Hematopoietic multipotent progenitor cell treated with erythropoietin and hydrocortisone succinate and interleukin-3 and kit ligand, for 6 days (in vitro differentiated cells): Measurements from ENCODE around the gene CERK.

Source experiments
- DNase-seq: peaks from one replicate; pipeline ENCODE4 v3.0.0-alpha.2; 2015

CERK gene

DNA sequence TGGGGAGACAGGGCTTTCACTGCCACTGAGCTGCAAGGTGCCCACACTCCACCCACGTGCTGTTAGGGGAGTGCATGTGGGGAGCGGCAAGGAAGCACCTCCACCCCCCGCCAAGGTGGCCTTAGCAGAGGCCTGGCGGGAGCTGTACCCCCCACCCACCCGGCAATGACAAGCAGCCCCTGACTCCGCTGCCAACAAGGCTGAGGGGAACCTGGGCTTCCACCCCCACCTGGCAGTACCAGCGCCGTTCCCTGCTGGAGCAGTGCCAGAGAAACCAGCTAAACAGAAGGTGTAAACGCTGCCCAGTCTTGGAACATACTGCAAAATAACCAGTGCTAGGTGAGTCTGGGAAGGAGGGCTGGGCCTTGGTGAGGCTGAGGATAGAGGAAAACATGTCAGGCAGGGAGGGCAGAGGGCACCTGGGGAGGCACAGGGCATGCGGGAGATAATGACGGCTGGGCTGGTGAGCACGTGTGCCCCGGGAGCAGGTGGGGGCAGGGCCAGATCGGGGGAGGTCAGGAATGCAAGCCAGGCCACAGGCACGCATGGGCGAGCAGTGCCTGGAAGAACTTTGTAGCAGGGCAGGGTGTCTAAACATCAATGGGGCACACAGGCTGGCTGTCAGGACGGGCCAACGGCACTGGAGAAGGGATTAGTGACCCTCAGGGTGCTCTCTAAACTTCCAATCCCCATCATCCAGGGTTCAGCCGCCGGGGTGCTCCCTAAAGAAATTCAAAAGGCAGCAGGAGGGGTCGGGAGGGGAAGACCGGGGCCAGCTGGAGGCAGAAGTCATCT is 6.6 kb downstream of the CERK start:
- DNase-seq, result no peak

DNA sequence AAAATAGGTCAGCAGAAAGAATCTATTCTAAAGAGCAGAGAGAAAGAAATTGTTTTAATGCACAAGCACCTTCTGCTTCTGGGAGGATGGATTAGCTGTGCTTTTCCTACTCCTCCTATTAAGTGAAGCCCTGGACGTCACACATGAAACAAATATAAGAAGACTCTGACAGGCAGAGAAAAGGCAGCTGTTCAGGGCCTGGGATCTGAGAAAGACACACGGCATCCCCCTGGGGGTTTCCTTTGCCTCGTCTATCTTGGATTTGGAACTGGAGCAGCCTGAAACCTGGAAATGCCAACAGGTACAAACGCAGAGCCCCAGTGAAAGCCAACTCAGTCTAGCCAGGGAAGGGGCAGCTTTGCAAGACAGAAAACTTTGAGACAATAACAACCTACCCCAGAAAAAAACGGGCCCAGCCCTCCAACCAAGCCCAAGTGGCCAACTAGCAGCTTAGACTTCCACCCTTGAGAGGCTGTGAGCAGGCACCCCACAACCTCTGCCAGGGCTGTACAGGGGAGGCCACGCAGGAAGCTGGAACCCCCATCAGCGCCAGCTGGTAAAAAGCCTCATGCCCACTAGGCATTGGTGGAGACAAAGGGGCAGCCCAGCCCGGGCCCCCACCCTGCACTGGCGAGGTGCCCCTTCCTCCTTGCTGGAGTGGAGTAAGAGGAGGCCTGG is 7.3 kb downstream of the CERK start:
- DNase-seq, result no peak

DNA sequence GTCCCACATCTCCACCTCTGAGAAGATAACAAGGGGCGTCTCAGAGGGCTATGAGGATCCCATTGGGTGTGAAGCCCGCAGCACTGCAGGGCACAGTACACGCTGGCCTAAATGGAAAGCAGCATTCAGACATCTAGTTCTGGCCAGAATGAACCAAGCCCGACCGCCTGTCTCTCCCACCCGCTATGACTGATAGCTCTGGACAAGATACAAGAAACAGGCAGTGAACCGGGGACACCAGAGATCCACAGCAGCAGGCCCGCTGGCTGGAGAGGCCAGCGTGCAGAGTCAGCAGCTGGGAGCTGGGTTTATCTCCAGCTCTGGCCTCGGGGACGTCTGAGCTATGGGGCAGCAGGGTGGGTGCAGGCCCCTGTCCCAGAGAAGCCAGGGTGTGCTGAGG is 9.6 kb downstream of the CERK start:
- DNase-seq, result no peak

DNA sequence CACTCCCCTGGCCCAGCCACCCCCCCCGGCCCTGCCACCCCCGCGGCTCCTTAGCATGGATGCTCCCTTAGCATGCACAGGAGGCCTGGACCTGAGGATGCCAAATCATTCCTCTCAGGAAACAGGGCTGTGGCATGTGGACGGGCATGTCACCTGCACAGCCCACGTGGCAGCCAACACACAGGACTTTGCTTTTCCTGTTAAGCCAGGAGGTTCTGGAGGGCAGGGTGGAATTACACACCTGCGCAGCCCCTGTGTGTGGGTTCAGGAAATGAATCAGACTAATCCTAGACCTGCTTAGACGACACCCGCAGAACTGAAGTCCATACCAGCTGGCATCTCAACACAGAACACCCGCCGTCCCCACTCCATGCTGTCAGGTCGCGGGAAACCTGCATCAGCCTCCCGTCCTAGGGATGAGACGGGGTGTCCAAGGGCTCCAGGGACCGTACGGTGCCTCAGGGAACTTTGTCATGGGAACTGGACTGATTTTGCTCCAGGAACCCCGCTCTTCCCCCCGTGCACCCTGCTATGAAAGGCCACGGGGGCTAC is 10.2 kb downstream of the CERK start:
- DNase-seq, result no peak

DNA sequence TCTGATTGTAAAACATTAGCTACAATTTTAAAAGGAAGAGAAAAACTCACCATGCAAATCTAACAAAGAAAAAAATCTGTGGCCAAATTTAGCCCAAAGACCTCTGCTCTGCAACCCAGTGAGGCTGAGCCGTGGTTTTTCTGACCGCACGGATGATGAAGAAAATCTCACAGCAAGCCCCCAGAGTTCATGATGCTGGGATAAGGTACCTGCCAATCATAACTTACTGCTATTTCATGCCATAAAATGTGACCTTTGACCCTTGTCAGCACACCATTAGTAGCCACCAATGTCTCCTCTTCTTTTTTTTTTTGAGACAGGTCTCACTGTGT is 11.1 kb downstream of the CERK start:
- no peak for DNase-seq

DNA sequence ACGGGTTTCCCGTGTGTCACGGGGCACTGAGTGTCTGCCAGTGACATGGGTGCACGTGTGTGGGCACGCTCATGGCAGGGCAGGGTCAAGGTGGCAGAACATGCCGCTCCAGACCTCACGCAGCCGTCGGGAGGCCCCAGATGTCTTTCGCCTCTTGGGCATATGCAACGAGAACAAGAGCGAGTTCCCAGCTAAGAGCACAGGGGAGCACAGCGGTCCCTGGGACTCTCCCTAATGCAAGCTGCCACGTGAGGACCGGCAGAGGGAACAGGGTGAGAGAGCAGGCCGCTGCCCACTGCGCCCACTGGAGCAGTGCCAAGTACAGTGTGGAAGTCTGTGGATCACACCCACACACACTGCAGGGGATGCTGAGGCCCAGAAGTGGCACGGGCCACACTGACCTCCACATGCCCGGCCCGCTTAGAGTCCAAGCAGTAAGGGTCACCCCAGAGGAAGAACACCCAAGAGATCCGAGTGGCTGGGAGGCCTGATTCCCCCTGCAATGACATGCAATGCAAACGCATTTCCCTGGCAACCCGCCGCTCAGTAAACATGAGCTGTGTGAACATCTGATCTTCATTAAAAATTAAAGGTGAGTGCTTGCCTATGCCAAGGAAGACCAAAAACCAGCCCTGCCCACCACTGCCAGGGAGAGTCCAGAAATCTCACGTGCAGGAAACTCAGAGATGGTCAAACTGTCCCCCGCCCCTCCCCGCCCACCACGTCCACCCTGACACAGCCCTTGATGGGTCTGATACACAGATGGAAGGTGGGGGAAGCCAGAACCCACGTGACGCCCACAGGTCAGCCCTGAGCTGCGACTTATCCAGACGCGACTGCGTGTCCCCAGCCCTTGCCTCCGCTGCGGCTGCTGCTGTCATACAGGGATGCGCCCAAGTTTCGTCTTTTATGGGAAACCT is 11.7 kb downstream of the CERK start:
- no peak for DNase-seq

DNA sequence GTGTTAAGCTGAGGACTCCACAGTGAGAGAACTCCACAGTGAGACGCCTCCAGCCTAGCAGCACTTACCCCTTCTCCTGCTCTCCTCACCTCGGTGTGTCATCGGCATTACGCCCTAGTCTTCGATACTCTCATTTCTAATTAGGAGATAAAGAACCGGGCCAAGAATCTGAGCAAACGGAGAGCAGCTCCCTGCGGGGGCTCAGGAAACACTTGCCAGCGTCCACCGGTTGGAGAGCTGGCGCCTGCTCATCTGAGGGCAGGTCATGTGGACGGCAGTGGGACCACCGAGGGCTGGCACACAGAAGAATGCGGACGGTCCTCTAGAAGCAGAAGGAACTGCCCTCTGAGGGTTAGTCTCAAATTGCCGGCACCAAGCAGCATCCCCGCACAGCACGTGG is 13.0 kb downstream of the CERK start:
- DNase-seq, result no peak

DNA sequence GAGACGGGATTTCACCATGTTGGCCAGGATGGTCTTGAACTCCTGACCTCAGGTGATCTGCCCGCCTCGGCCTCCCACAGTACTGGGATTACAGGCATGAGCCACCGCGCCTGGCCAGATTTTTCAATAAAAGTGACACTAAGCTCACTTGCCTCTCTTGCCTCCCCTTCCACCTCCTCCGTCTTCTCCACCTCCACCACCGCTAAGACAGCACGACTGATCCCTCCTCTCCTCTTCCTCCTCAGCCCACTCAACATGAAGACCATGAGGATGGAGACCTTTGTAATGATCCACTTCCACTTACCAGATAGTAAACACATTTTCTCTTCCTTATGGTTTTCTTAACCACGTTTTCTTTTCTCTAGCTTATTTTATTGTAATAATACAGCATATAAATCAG is 14.2 kb downstream of the CERK start:
- DNase-seq, result no peak

DNA sequence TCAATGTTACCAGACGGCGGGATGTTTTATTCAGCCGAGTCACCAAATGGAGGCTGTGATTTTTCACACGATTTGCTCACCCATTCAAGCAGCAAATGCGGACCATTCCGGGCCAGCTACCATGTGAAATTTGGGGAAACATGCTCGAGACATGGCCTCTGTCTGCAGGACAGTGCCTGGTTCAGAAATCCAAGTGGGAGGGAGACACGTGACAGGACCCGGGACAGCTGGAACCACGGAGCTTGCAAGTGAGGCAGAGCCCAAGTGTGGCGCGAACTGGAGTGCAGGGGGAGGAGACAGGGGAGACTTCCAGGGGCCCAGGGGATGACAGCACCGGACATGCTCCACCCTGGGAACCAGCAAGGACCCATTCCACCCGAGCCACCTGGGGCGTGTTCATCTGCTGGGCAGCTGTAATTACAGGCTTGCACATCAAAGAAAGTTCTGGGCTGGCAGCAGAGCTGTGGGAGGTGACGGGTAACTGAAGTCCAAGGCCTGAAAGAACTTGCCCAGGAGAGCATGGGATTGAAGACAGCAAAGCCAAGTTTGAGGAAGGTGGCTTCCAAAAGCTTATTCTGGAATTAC is 16.5 kb downstream of the CERK start:
- no peak for DNase-seq

DNA sequence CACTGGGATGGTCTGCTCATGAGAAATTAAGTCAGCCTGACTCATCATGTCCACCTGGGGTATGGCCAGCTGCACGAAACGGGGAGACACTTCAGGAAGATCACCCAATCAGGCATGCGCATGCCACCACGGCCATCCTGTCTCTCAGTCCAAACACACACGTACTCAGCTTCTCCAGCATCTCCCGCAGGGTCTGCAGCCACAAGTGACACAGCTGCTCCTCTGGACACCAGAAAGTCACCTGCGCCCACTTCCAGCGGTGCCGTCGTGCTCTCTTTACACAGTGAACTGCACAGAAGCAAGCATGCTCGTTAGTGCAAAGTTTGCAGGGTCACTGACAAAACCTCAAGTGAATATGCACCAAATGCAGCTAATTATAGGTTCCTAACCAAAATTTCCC is 18.1 kb downstream of the CERK start:
- no peak for DNase-seq

DNA sequence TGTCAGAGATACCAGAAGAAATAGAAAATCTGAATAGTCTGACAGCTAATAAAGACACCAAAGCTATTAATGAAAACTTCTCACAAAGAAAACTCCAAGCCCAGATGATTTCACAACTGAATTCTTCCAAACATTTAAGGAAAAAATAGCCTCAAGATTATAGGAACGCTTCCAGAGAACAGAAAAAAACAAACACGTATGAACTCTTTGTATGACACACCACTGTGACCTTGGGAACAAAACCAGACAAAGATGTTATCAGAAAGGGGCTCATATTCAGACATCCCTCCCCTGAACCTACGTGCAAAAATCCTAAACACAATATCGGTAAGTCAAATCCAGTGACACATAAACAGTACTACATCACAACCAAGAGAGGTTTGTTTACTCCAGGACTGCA is 23.5 kb downstream of the CERK start:
- no peak for DNase-seq

DNA sequence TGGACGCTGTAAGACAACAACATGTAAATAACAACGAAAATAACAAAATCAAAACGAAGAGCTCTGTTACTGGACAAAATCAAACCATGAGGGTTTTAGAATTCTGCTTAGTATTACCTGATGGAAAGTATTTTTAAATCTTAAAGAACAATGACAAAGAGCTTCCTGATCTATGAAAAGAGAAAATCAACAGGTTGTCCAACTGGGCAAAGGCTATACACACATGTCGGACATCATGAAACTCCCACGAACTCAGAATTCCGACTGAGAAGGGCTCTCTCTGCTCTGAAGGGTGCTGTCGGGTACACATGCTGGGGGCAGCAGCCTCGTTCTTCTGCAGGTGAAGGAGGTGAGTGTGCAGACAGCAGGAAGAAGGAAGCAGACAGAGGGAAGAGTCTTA is 25.8 kb downstream of the CERK start:
- DNase-seq, result no peak

DNA sequence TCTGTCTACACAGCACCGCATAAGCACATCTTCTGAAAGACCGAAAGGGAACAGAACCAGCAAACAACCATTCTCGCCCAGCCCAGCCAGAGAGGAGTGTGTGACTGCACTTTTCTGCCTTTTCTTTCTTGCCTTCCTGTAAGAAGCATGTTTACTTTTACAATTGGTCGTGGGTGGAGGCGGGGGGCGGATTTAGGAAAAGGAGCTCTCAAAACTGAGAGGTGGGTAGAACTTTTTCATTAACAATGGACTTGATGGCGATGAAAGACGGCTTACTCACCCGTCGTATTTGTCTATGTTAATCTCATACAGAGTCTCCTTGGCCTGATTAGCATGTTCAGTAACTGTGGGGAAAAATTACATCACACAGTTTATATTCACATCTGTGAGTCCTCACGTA is 27.2 kb downstream of the CERK start:
- no peak for DNase-seq

DNA sequence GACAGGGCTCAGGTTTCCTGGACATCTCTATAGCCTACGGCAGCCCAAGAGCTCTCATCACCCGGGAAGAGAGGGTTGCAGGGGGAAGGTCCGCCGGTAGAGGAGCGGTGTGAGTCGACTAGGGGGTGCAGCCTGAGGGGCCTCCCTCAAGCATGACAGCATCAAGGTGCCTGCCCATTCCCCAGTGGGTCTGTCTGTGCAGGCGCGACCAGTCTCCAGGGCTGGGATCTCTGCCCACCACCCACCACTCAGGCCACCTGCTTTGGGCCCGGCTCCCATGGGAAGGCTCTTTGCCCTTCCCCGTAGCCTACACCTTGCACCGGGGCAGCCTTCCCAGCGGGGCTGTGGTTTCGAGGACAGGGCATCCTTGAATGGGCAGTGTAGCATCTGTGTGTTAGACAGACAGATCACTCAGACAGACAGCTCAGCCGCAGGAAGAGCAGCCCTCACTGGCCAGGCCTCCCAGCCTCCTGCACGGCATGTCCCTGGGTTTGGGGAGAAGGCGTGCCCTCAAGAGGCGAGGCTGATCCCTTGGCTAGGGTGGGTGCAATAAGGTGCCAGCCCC is 29.2 kb downstream of the CERK start:
- DNase-seq, result no peak

DNA sequence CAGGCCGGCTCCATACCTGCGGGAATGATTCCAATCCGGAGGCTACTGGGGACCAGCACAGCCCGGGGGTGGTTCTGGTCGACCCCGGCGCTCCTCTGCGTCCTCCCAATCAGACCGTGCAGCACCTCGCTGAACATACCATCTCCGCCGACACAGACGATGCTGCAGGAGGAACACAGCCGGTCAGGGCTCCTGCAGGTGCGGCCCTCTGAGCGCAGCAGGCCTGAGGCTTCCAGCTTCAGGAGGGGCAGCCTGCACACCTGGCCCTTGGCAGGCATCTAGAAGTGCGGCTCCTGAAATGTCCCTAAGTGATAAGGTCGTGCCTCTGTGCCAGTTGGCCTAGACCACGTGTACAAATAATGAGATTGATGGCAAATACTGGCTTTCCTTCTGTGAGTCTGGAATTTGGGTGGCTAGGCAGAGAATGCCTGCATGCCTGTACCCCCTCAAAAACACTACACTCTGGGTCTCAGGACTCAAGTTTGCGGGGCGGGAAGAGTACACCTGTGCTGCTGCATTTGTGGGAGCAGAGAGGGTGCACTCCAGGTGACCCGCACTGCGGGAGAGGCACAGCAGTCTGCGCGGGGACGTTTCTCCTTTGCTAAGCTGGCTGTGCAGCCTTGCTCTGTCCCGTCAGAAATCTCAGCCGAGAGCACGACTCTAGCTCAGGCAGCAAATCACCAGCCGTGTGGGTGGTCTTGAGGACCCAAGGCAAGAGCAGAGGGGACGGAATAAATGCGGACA is 30.1 kb downstream of the CERK start:
- DNase-seq, result no peak

DNA sequence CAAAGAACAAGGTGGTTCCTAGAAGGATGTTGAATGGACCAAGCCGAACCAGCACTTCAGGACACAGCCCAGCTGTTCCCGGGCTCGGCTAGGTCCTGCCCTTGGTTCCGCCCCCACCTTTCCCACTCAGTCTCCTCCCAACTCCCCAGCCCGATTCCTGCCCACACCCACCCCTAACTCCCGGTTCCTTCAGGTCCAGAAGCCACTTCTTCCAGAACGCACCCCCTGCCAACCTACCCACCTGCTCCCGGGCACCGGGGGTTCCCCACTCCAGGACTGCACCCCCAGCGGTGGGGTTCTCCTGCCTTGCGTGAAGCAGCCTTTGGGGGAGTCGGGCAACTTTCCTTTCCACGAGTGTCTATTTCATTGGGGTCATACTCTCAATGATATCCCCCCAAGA is 30.7 kb downstream of the CERK start:
- DNase-seq, result no peak

DNA sequence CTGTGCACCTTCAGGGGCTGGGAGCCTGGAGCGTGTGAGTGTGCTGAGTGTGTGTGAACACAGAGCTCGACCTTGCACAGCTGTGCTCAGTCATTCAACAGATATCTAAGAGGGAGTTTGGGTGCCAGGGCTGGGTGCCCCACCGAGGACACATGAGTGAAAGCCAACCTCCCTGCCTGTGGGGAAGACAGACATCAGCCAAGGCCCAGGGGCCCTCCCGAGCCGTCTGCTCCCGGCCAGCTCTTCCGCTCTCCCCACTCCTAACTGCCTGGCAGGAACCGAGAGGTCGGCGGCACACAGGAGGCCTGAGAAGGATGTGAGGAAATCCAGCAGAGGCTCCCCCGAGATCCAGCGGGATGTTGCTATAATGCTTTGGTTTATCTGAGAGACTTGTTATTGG is 32.0 kb downstream of the CERK start:
- DNase-seq, result no peak

DNA sequence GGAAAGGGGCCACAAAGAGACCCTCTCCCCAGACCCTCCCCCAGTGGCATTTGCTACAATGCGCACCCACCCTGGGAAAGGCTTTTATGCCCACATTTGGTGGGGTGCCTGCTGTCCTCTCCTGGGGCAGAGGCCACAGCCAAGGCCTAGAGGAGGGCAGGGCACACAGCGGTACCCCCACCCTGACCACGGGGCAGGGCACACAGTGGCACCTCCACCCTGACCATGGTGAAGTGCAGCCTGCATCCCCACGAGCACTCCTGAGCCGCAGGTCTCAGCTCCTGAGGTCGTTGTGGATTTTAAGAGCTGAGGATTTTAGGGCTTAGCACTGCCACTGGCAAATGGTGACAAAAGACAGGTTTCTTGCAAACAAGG is 34.1 kb downstream of the CERK start:
- DNase-seq, result no peak

DNA sequence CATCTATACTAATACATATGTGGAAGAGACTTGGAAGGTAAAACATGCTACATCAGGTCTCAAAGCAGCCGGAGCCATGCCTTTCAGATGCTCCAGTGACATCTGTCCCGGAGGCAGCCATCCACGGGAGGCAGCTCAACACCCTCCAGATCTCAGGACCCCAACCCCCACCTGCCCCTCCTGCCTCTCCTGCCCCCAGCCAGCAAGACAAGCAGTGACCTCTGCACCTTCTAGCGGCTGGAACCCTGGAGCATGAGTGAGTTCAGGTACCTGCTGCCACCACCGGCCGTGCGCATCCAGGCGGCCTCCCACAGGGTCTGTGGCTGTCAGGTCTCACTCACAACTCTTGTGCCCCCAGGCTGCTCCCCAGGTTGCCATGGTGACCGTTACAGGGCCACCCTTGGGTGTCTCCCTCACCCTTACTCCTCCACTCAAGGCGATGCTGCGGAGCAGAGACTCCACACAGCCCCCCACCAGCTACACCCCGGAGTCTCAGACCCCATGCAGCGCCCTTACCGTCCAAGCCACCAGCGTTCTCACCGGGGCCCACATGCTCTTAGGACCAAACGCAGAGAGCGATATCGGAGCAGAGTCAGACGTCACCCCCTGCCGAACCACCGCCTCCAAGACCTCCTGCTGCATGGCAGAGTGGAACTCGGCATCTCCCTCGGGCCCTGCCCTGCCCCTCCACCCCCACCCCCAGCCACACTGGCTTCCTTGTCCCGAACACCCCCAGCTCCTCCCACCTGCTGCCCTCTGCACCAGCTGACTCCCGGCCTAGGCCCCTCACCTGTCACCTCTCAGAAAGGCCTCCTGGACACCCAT is 34.7 kb downstream of the CERK start:
- no peak for DNase-seq

DNA sequence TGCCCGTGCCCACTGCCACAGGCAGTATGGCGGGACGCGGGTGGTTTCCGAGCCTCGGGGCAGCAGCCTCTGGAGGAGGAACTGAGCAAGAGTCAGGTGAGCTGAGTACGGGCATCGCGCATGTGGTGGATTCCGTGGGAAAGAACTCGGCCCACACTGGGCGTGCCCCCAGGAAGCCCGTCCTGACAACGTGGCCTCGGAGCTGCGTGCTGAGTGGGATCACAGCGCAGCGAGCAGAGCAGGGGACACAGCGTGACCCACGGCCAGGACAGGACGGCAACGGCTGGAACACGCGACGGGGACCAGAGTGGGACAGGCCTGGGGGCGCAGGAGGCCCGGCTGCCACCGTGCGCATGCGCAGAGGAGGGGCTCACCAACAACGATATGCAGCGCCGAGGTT is 36.8 kb downstream of the CERK start:
- no peak for DNase-seq

DNA sequence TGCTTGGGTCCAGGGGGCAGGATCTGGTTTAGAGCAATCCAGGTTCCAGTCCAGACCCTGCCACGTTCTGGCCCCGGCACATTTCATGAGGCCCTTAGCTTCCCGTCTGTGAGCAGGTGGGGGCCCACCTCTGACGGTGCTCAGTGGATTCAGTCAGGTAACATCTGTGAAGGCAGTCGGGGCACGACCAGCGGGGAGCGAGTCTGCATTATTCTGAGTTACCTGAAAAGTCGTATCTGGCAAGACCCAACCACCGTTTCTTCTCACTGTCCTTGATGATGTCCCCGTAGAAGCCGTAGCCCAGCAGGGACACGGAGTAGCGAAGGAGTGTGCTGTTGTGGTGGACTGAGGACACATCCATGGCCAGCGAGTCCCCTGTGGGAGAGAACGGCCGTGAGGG is 39.0 kb downstream of the CERK start:
- no peak for DNase-seq
